ENCODE measurements around the gene SCAANT1. TPM values are rescaled to one million over a fixed set of nuclear protein-coding genes. Genes with fewer than 3 reads are reported as not detected.
A peak's percentile ranks its signal among the peaks of the same experiment; 100 is the strongest.

Gene SCAANT1
- total RNA-seq, 1 donor = not detected

DNA sequence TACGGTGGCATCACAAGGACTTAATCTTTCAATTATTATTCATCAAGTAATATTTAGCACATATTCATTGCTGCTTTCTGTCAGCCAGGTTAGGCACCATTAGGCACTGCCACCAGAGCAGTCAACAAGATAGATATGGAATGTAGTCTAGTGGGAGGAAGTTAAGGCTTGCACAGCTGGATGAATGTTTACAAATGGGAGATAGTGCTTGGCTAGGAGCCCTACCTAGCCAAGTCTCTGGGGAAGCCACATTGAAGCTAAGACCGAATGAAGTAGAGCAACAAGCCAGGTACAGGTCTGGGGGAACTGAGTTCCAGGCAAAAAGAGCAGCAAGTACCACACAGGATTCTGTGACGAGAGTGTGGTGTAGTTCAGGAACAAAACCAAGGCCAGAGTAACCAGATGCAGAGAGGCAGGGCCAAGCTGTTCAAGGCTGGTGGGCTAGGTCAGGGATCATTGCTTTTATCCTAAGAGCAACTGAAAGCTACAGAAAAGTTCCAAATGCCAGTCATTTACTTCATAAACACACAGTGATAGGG is 33.4 kb upstream of the SCAANT1 start:
- peak; percentile 53 for DNase-seq (ENCODE audit: low read depth)
- H3K4me3 ChIP-seq (ENCODE audit: low read depth, low read length) = no peak overlapping the region
- TF ChIP-seq, protein P1, sequence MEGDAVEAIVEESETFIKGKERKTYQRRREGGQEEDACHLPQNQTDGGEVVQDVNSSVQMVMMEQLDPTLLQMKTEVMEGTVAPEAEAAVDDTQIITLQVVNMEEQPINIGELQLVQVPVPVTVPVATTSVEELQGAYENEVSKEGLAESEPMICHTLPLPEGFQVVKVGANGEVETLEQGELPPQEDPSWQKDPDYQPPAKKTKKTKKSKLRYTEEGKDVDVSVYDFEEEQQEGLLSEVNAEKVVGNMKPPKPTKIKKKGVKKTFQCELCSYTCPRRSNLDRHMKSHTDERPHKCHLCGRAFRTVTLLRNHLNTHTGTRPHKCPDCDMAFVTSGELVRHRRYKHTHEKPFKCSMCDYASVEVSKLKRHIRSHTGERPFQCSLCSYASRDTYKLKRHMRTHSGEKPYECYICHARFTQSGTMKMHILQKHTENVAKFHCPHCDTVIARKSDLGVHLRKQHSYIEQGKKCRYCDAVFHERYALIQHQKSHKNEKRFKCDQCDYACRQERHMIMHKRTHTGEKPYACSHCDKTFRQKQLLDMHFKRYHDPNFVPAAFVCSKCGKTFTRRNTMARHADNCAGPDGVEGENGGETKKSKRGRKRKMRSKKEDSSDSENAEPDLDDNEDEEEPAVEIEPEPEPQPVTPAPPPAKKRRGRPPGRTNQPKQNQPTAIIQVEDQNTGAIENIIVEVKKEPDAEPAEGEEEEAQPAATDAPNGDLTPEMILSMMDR (IDR thresholded peaks at IDR 0.05; ENCODE audit: insufficient read depth, low read length) = no peak

DNA sequence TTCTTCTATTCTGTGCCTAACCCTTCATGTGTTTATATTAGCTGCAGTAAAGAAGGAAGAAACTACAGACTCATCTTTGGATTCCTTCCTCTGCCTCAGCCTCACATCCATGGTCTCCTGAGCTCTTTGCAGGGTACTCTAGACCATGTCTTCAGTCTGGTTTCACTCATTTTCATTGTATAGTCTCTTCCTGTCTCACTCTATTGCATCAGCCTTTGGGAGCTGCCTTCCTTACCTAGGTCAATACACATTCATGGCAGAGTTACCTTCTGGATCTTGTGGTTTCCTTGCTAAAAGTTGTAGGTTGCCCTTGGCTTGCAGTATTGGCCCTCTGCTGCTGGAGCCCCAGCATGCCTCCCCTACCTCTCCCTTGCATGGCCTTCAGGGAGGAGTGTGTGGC is 31.5 kb upstream of the SCAANT1 start:
- TF ChIP-seq, protein P1 (IDR thresholded peaks at IDR 0.05; ENCODE audit: insufficient read depth, low read length) = no peak

DNA sequence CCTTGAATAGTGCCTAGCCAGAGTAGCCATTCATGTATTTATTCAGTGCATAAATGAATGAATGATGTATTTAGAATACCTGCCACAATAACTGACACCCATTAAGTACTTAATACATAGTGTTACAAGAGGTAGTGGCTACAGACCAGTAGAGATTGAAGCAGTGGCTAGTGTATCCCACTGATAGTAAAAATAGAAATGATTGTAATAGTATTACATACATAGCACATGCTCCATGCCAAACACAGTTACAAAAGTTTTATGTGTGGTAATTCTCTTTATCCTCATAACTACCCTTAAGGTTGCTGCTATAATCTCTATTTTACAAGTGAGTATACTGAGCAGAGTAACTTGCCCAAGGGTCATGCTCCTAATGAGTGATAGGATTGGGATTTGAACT is 30.3 kb upstream of the SCAANT1 start:
- no peak for DNase-seq (ENCODE audit: low read depth)
- H3K4me3 ChIP-seq (ENCODE audit: low read depth, low read length) = no peak overlapping the region
- TF ChIP-seq, protein P1 (IDR thresholded peaks at IDR 0.05; ENCODE audit: insufficient read depth, low read length) = no peak

More for the DNA sequence above, 31.5 kb upstream of the SCAANT1 start:
- DNase-seq (ENCODE audit: low read depth) = no peak
- no peak overlapping the region for H3K4me3 ChIP-seq (ENCODE audit: low read depth, low read length)

DNA sequence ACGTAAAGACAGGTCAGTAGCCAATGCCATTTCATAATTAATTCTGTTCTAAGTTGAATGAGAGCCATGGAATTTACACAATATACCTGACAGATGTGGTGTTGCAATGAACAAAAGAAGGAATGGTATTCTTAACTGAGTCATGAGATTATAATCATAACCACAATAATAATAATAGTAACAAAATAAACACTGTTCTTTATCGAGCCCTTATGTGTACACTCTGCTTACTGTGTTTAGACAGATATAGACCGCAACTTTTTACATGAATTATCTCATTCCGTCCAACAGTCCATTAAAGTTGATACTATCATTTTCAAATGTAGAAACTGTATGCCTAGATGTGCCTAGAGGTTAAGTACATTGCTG is 28.2 kb upstream of the SCAANT1 start:
- H3K4me3 ChIP-seq (ENCODE audit: low read depth, low read length) = no peak overlapping the region
- TF ChIP-seq, protein P1 (IDR thresholded peaks at IDR 0.05; ENCODE audit: insufficient read depth, low read length) = no peak
- DNase-seq (ENCODE audit: low read depth) = peak; percentile 80

DNA sequence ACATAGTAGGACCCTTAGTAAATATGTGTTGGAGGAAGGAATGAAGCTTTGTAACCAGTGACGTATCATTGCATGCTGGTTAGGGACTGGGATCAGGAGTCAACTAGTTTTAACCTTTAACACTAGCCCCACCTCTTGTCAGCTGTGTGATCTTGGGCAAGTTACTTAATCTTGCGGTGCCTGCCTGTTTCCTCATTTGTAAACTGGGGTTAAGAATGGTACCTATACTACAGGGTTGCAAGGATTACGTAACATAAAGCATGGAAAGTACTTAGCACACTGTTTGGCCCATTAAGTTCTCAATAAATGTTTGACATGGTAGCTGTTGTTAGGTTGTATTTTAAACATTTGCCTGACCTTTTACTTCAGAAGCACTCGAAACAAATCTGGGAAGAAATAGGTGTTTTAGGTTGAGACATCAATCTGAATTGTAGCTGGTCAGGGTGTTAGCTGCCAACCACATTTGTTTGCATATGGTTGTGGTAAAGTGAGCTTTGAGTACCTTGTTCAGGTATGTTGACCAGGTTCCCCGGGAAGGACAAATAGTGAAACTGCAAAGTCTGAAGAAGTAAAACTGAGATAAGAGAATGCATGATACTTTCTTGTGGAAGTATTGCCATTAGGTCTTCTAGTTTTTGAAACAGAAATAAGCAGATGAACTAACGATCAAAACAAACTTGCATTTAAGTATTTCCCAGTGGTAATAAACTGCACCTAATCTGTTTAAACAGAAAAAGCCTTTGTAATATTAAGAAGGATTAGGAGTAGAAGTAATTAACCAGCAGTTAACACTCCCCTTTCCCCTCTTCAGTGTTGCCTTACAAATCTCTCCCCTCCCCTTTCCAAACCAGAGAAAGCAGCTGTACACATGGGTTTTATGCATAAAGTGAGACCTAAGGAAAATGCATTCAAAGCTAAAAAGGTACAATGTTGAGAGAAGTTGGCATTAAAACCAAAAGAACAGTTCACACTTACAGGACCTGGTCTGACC is 25.8 kb upstream of the SCAANT1 start:
- TF ChIP-seq, protein P1 (IDR thresholded peaks at IDR 0.05; ENCODE audit: insufficient read depth, low read length) = no peak
- no peak for DNase-seq (ENCODE audit: low read depth)
- H3K4me3 ChIP-seq (ENCODE audit: low read depth, low read length) = no peak overlapping the region

DNA sequence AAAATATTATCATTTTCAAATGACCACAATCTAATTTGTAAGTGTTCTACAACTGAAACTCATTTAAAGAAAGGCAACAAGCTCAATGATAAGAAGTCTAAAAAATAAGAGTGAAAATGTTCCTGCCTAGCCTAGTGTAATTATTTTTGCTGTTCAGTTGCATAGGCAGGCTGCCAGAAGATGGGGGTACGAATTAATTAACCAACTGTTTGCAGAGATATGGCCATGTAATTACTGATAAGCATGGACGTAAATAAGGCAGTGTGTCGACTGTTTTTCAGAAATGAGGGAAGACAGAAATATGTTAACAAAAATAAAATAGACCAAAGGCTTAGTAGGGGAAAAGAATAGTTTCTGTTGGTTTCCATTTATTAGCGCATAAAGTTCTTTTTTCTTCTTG is 24.7 kb upstream of the SCAANT1 start:
- TF ChIP-seq, protein P1 (IDR thresholded peaks at IDR 0.05; ENCODE audit: insufficient read depth, low read length) = no peak
- H3K4me3 ChIP-seq (ENCODE audit: low read depth, low read length) = no peak overlapping the region
- no peak for DNase-seq (ENCODE audit: low read depth)
